ENCODE data around the gene KIFAP3.

GRCh38 chr1:170049176-170049800 is 25.2 kb downstream of the KIFAP3 start:
- TF ChIP-seq, protein P1, sequence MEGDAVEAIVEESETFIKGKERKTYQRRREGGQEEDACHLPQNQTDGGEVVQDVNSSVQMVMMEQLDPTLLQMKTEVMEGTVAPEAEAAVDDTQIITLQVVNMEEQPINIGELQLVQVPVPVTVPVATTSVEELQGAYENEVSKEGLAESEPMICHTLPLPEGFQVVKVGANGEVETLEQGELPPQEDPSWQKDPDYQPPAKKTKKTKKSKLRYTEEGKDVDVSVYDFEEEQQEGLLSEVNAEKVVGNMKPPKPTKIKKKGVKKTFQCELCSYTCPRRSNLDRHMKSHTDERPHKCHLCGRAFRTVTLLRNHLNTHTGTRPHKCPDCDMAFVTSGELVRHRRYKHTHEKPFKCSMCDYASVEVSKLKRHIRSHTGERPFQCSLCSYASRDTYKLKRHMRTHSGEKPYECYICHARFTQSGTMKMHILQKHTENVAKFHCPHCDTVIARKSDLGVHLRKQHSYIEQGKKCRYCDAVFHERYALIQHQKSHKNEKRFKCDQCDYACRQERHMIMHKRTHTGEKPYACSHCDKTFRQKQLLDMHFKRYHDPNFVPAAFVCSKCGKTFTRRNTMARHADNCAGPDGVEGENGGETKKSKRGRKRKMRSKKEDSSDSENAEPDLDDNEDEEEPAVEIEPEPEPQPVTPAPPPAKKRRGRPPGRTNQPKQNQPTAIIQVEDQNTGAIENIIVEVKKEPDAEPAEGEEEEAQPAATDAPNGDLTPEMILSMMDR (IDR thresholded peaks at IDR 0.05; ENCODE audit: low read depth, low read length, poor library complexity, severe bottlenecking): no peak
- no peak for TF ChIP-seq EZH2phosphoT487 (IDR thresholded peaks at IDR 0.05; ENCODE audit: borderline replicate concordance, low read length)
